ENCODE results near the gene PAEP.

GRCh38 chr9:135551456-135551855 lies 10.1 kb upstream of the PAEP start:
- TF ChIP-seq CTCF (IDR thresholded peaks at IDR 0.05): no peak
- no peak for TF ChIP-seq POLR2AphosphoS5 (IDR thresholded peaks at IDR 0.05; ENCODE audit: low read depth, low read length)
- no peak for TF ChIP-seq SIN3A (IDR thresholded peaks at IDR 0.05; ENCODE audit: borderline replicate concordance, insufficient read depth, low read depth, low read length)

Data from Panc1 (cell line).